Measurements from ENCODE around the gene DLG4.

DNA sequence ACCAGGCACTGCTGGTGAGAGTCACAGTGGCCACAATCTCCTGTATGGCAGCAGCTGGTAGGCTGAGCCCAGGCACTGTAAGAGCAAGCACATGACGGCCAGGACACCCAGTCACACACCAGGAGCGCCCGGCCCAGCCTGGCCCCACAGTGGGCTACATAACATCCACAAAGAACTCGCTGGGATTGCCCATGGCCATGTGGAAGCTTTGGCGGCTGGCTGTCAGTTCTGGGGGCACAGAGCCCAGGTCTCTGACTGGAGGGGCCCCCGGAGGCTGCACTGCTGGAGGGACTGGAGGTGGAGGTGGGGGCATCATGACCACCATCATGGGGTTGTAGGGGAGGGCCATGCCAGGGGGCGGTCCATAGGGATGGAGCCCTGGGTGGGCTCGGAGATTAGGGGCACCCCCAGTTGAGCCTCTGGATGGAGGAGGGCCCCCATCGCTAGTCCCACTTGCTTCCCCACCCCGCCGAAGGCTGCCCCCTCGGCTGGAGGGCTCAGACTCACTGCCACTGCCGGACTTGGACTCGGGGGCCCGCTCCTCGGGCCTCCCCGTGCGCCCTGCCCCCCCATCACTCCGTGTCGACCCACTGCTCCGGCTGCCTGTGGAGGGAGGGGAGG, 6.2 kb upstream of the DLG4 start:
- TF ChIP-seq POLR2A (IDR thresholded peaks at IDR 0.05; ENCODE audit: low read length) (no peak), GATA1 (IDR thresholded peaks at IDR 0.05; ENCODE audit: low read depth, low read length) (no peak)

Data from erythroblast (primary cell).